ENCODE data around the gene MLIP.
"Not testable (repeated sequence)": the region's sequence is repeated elsewhere in the genome, so short reads cannot be mapped to it uniquely, and the experiment has no call there.

Gene MLIP

DNA sequence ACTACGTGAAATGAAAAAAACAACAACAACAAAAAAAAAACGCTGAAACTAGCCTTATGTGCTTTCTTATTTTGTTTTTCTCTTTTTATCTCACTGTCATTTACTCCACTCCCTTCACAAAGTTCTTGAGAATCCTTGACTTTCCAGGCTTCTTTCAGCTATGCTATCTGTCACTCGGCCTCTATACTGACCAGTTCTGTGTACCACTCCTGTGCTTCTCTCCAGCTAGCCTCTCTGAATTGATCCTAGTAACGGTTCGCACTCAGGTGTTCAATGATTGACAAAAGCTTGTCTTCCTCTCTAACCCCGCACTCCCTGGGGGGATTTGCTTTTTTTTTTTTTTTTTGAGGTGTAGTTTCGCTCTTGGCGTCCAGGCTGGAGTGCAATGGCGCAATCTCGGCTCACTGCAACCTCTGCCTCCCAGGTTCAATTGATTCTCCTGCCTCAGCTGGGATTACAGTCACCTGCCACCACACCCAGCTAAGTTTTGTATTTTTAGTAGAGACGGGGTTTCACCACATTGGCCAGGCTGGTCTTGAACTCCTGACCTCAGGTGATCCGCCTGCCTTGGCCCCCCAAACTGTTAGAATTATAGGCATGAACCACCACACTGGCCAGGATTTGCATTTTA lies 31.8 kb downstream of the MLIP start:
- DNase-seq (ENCODE audit: low read depth in 2 of 2), result no peak

DNA sequence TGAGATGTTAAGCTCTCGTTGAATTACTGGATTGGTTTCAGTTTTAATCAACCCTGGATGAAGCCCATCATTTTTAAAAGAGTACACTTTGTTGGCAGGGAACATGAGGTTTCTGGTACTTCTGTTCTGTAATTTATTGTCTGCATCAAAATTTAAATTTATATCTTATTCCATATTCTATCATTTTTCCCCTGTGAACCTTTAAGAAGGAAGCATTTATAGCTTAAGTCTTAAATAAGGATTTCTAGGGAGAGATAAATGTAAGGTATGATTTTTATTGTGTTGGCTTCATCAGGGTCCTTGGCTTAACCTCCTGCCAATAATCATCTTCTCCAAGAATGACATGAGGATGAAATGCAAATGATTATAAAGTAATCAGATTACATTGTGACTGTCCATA lies 40.6 kb downstream of the MLIP start:
- no peak for DNase-seq (ENCODE audit: low read depth in 2 of 2)

DNA sequence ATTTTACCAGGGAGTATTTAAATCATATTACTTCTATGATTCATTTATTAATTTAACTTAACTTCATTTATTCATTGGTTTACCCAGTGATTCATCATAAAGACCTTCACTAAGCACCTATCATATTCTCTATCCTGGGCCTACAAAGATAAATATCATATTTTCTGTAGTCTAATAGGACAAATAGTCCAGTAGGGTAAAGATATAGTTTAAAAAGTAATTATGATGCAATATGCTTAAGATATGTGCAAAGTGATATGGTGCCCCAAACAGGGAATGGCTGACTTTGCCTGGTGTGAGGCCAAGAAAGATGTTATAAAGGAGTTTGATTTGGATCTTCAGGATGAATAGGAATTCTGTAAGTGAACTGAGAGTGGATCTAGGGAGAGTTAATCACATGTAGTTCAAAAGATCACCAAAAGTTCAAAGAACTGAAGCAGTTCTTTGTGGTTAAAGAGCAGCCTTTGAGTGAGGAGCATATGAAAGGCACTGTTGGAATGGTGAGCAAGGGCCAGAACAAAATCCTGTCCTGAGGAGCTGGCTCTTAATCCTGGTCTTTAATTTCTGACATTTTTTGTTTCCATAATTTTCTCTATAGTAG lies 45.5 kb downstream of the MLIP start:
- DNase-seq (ENCODE audit: low read depth in 2 of 2), result no peak

- DNase-seq (ENCODE audit: low read depth in 2 of 2), result no peak
These were observed 46.2 kb downstream of the MLIP start for GRCh38 chr6:54157405-54157804.

- DNase-seq (ENCODE audit: low read depth in 2 of 2), result peak; percentile 12 to 17
These were observed 61.8 kb downstream of the MLIP start for GRCh38 chr6:54173089-54173488.

DNA sequence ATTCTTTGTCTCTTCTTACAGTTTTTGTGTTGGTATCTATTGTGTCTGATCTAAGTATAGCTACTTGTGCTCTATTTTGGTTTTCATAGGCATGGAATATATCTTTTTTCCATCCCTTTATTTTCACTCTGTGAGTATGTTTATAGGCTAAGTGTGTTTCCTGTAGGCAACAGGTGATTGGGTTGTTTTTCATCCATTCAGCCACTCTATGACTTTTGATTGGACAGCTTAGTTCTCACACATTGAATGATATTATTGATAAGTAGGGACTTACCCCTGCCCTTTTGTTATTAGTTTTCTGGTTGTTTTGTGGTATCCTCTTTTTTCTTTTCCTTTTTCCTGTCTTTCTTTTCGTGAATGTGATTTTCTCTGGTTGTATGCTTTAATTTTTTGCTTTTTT lies 67.9 kb downstream of the MLIP start:
- no peak for DNase-seq (ENCODE audit: low read depth in 2 of 2)

GRCh38 chr6:54183616-54184015 lies 72.4 kb downstream of the MLIP start:
- DNase-seq (ENCODE audit: low read depth in 2 of 2), result no peak

DNA sequence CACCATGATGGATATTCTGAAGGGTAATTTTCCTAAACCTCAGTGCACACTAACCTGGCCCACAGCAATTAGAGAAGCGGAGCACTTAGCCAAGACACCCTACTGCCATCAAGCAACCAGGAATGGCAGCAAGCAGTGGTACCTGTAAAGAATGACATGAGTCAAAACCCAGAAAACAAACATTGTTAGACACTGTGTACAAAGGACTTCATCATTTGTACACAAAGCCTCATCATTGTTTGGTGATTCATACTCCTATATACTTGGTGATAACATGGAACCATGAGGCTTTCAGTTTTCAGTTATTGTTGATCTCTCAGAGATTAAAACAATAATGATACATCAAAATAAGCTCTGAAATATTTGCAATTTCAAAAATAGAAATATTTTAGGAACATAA lies 74.6 kb downstream of the MLIP start:
- DNase-seq (ENCODE audit: low read depth in 2 of 2), result no peak

DNA sequence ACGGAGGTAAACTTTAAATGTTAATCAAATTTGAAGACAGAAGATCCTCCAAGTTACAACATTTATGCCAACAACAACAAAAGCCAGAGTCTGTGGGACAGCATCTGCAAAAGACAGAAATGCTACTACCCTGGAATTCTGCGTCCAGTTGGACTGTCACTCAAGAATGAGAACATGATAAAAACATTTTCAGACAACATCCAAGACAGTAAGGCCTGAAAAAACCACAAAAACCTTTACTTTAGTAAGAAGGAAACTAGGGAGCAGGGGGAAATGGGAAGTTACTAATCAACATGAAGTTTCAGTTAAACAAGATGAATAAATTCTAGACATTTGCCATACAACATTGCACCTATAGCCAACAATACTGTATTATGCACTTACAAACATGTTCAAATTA lies 77.6 kb downstream of the MLIP start:
- DNase-seq (ENCODE audit: low read depth in 2 of 2), result no peak

GRCh38 chr6:54191461-54191860 lies 80.2 kb downstream of the MLIP start:
- no peak for DNase-seq (ENCODE audit: low read depth in 2 of 2)

- no peak for DNase-seq (ENCODE audit: low read depth in 2 of 2)
These were observed 81.8 kb downstream of the MLIP start for GRCh38 chr6:54192993-54193392.

DNA sequence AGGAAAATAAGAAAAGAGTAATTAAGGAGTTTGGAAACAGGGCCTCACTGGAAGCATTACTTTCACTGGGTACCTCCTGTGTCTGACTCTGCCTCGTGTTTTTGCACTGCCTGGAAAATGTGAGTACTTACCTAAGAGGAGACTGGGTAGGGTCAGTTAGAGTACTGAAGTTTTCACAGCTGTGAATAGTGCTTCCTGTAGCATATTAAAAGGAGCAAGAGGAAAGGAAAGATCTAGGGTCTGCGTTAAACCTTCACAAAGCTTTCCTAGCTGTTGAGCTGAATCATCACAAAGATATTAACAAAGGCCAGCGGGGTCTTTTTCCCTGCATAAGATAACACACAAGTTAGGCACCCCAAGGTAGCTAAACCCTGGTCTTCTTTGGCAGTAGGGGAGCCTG lies 82.3 kb downstream of the MLIP start:
- no peak for DNase-seq (ENCODE audit: low read depth in 2 of 2)

DNA sequence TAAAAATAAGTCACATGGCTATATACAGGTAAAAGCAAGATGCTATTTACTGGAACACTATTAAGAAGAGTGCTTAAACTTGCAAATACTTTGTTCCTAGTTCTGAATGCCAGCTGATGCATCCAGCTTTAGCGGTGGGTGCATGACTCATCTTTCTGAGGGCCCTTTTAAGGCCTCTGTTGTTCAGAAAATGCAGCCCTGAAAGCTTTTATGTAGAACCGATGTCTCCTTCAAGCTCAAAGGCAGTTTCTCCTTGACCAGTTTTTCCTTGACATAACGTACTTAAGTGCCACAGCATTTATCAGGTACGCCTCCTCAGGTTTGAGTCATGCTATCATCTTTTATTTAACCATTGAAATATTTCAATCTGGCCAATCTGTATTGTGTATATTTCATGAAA lies 82.8 kb downstream of the MLIP start:
- DNase-seq (ENCODE audit: low read depth in 2 of 2), result peak; percentile 15 to 18

- no peak for DNase-seq (ENCODE audit: low read depth in 2 of 2)
These were observed 84.4 kb downstream of the MLIP start for GRCh38 chr6:54195637-54196036.

GRCh38 chr6:54196905-54197304 lies 85.7 kb downstream of the MLIP start:
- no peak for DNase-seq (ENCODE audit: low read depth in 2 of 2)

DNA sequence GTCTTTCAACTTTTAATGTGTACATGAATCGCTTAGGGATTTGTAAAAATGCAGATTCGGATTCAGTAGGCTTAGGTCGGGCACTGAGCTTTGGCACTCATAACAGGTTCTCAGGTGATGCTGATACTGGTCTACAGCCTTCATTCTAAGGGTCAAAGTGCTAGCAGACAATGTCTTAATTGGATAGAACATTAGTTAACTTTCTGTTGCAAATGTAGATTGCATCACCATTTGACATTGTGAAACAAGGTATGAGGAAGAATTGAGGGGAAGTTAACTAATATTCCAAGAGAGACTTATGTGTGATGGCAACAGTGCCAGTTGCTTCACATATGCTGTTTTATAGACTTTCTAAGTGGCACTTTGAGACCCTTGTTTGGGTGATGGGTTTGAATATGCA lies 86.9 kb downstream of the MLIP start:
- no peak for DNase-seq (ENCODE audit: low read depth in 2 of 2)

DNA sequence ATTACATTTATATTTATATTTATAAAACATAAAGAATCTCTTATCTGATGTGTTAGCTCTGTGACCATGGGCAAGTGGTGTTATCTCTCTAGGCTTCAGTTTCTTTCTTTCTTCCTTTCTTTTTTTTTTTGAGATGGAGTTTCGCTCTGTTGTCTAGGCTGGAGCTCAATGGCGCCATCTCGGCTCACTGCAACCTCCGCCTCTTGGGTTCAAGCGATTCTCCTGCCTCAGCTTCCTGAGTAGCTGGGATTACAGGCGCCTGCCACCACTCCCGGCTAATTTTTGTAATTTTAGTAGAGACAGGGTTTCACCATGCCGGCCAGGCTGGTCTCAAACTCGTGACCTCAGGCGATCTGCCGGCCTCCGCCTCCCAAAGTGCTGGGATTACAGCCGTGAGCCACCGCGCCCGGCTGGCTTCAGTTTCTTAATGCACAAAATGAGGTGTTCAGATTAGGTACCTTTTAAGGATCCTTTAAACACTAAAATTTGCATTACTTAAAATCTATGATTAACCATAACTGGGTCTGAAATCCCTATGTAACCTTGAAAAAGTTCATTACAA lies 92.3 kb downstream of the MLIP start:
- DNase-seq (ENCODE audit: low read depth in 2 of 2), result not testable (repeated sequence)

- no peak for DNase-seq (ENCODE audit: low read depth in 2 of 2)
These were observed 93.8 kb downstream of the MLIP start for GRCh38 chr6:54204921-54205591.

DNA sequence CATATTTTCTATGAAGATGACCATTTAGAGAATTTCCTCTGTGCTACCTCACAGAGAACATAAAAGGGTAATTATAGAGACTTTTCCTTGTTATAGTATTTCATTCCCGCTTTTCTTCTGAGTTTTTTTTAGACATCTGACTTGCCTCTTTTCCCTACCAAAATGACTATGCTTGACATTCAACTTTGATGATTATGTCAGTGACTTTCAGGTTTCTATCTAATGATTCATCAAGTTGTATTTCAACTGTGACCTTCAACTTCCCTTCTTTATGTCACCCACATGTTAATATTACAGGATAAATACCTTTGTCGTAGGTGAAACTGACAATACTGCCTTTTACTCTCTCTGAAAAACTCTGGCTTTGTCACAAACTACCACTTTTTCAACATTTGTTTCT lies 95.3 kb downstream of the MLIP start:
- no peak for DNase-seq (ENCODE audit: low read depth in 2 of 2)

- not testable (repeated sequence) for DNase-seq (ENCODE audit: low read depth in 2 of 2)
These were observed 98.7 kb downstream of the MLIP start for GRCh38 chr6:54209983-54210382.

- no peak for DNase-seq (ENCODE audit: low read depth in 2 of 2)
These were observed 103.0 kb downstream of the MLIP start for GRCh38 chr6:54214286-54214685.

DNA sequence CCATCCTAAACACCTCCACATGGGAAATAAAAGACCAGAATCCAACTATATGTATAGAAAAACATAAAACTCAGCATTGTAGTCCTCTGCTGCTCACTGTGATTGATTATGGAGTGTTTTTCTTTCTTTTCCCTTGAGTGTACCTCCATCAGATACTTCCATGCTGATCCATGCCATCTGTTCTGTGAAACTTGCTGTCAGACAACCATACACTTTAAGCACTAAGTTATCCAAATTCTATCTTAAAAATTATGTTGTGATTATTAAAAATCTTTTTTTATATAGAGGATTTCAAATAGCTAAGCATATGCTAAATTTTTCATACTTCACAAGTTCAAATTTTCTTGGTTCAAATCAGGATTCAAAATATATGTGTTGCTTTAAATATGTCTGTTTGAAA lies 105.1 kb downstream of the MLIP start:
- no peak for DNase-seq (ENCODE audit: low read depth in 2 of 2)

DNA sequence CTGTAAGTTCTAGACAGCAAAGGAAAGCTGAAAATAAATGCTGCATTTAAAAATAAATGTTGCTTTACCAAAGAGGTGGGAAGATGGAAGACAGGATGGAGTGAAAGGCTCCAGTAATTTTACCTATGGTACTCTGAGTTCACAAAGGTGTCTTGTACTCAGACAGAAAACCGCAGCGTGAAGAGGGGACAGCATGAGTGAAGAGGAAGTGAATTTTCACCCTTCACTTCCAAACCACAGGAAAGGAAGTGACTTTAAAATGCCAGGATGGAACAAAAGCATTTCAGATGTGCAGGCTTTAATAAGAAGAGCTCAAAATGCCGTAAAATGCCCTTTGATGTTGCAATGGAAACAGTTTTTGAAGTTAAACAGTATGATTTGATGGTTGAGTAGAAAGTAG lies 105.8 kb downstream of the MLIP start:
- DNase-seq (ENCODE audit: low read depth in 2 of 2), result no peak
